CD4-positive, alpha-beta T cell treated with Interleukin-6 for 4 hours (primary cell): ENCODE results near the gene ZNF19.
A peak's percentile ranks its signal among the peaks of the same experiment; 100 is the strongest.
"Not testable (repeated sequence)": the region's sequence is repeated elsewhere in the genome, so short reads cannot be mapped to it uniquely, and the experiment has no call there.

Source experiments
- DNase-seq: peaks from one replicate; pipeline ENCODE4 v3.0.0-alpha.2; 2020; ENCODE audit warnings: mixed read lengths

ZNF19 gene

DNA sequence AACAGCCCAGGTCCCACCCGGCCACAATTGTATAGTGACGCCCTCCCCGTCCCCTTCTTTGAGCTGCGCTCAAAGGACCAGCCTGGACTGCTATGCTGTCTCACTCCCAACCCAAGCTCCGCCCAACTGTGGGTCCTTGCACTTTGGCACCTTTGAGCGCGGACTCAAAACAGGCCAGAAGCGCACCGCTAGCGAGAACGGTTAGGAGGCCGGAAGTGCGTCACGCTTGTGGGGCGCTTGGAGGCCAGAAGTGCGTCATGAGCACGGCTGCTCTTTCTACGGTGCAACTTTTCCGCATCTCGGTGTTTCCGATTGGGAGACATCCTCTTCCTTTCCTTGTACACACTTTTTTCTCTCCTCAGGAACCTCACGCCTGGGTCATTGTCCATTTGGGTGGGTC is at the start of gene ZNF19:
ZNF19 (minus strand) TSS at position 203 of the 400 bp plus-strand sequence. CDS start 7,210 bp downstream, outside the sequence.
- no peak for DNase-seq

DNA sequence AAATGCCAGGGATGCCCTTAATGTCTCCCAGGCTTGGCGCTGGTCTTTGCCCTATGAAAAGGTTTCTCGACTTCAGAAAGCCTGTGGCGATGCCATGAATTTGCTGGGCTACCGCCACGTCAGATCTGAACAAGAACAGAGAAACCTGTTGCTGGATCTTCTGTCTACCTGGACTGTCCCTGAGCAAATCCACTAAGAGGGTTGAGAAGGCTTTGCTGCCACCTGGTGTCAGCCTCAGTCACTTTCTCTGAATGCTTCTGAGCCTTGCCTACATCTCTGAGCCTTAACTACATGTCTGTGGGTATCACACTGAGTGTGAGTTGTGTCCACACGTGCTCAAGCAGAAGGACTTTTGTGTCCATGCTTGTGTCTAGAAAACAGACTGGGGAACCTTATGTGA is 48.5 kb upstream of the ZNF19 start:
- peak; percentile 26 for DNase-seq

- no peak for DNase-seq
Measured at GRCh38 chr16:71536752-71537499, 47.8 kb upstream of the ZNF19 start.

- no peak for DNase-seq
Measured at GRCh38 chr16:71532366-71532765, 43.2 kb upstream of the ZNF19 start.

GRCh38 chr16:71528863-71529262 is 39.7 kb upstream of the ZNF19 start:
- DNase-seq = no peak

GRCh38 chr16:71528257-71528656 is 39.1 kb upstream of the ZNF19 start:
- no peak for DNase-seq

DNA sequence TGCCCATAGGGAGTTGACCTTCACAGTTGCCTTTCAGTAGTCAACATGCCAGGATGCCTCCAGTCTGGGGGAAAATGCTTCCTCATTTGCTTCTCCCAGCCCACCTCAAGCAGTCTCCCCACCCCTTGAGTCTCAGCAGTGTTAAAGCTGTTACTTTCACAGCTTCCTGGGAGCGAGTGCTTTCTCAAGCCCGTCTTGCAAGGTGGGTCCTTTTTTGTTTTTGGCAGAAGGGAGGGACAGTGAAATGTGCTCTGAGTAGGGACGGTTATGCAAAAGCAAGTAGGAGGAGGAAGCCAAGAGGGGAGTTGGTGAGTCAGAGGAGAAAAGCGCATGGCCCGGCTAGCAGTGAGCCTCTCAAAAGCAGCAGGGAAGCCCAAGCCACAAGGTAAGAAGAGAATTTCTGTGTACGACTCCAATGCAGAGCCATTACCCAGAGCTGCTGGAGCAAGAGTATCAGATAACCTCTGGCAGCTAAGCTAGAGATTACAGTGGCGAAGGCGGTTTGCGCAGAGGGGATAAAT is 37.0 kb upstream of the ZNF19 start, which contains the start of gene CHST4:
CHST4 (plus strand) TSS at position 316 of the 521 bp plus-strand sequence. CDS start 10,252 bp downstream, outside the sequence.
- no peak for DNase-seq

DNA sequence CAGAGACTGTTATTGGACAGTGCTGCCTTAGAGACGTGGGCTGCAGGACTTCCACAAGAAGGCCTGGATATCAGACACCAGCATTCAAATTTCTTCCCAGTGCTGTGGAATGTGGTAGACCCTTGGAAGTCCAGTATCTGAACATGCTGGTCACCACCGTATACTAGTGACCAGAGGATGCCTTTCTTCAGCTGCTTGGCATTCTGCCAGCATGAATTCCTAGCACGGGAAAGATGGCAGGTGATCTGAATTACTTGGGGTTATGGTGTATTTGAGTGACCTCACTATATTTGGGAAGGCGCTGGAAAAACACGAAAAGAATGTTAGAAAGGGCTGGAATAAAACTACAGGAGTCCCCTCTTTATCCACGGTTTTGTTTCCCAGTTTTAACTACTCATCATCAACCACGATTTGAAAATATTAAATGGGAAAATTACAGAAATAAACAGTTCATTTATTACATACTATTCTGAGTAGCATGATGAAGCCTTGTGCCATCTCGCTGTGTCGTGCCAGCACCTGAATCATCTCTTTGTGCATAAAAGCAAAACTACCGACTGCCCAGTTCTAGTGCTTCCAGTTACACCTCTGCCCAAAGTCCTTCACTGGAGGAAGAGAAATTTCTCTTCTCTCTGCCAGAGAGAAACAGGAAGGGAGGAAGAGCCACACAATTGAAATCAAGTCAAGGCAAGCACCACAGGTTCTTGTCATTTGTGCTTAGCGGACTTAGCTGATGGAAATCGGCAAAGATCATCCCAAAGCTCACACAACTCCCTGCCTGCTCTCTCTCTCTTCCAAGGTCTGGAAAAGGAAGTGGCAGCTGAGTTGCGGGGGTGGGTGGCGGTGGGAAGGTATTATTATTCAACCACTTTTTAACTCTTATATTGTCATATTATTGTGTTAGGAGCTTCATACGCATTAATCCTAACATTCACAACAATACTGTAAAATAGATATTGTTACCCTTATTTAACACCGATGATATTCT is 35.7 kb upstream of the ZNF19 start:
- no peak for DNase-seq

DNA sequence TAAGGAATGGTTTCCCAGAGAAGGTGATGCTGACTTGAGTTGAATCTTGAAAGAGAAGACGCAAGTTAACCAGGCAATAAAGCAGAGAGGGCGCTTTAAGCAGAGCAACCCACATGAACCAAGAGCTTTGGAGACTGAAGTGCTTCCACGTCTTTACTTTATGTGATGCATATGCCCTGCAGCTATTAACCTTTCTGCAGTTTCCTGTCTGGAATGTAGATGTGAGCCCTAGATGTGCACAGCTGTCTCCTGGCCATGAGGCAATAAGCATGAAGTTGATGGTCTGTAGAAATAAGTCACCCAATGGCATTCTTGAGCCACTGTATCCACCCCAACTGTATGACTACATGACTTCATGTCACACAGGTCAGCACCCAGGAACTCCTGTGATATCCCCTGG is 31.4 kb upstream of the ZNF19 start:
- DNase-seq = no peak

- no peak for DNase-seq
Measured at GRCh38 chr16:71515026-71515425, 25.9 kb upstream of the ZNF19 start.

GRCh38 chr16:71514476-71514875 is 25.4 kb upstream of the ZNF19 start:
- DNase-seq = no peak

DNA sequence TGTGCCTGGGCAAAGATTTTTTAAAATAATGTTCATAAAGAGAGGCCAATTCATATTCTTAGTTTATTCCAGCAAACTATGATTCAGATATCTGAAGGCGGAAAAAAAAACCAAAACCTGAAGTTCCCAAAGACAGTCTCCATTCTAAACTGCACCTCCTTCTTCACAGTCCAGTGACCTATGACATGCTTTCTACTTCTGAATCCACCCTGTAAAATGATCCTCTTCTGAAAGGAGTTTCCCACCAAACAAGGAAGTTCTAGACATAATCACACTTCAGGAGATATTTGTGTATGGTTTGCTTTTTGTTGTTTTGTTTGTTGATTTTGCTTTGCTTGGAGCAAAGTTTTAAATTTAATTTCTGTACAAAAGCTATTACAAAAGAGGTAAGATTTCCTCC is 24.2 kb upstream of the ZNF19 start:
- no peak for DNase-seq

- DNase-seq = no peak
Measured at GRCh38 chr16:71507061-71507460, 17.9 kb upstream of the ZNF19 start.

- no peak for DNase-seq
Measured at GRCh38 chr16:71504901-71505300, 15.8 kb upstream of the ZNF19 start.

GRCh38 chr16:71504051-71504450 is 14.9 kb upstream of the ZNF19 start:
- DNase-seq = not testable (repeated sequence)

- no peak for DNase-seq
Measured at GRCh38 chr16:71501547-71501946, 12.4 kb upstream of the ZNF19 start.

GRCh38 chr16:71500964-71501363 is 11.8 kb upstream of the ZNF19 start:
- no peak for DNase-seq

DNA sequence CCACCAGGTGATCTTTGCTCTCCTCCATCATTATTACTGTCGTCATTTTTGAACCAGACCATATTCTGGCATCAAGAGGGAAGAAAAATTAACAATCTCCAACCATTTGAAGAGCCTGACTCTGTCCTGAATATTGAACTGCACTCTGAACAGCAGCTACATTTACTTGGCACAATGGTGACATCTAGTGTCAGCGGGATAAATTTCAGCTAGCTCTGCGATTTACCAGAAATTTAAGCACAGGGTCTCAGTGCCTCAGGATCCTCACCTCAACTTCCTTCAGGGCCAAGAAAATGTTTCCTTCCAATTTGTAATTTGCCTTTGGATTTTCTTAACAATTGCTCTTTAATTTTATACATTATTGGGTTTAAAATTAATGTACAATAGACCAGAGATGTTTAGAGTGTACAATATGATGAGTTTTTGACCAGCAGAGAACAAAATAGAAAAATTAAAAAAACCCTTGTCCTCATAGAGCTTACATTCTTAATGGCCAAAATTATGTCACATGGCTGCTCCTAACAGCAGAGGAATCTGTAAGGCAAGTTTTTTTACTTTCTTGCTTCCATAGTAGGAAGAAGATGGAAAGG is 10.7 kb upstream of the ZNF19 start:
- peak; percentile 60 for DNase-seq

DNA sequence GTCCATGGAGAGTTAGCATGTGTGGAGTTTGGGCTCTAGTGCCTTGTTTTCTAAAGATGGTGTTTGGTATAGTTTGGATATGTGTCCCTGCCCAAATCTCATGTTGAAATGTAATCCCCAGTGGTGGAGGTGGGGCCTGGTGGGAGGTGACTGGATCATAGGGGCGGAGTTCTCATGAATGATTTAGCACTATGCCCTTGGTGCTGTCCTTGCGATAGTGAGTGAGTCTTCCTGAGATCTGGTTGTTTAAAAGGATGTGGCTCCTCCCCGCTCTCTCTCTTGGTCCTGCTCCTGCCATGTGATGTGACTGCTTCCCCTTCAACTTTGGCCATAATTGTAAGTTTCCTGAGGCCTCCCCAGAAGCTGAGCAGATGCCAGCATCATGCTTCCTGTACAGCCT is 8.9 kb upstream of the ZNF19 start:
- DNase-seq = no peak

- no peak for DNase-seq
Measured at GRCh38 chr16:71493213-71493612, 4.1 kb upstream of the ZNF19 start.

DNA sequence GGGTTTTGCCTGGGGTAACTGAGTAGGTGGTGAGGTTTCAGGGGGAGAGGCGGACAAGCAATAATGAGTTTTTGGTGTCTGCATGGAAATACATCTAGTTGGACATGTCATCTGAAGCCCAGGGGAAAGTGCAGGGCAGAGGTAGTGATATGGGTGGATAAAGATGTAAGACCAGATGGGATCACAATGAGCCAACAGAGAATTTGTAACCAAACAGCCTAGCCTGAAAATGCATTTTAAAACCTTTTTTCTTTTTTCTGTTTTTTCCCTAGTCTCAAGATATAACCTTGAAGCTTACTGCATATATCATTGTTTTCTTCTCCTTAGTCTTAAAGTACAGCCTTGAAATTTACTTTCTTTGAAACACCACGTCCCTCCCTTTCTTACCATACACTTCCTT is 3.7 kb upstream of the ZNF19 start:
- no peak for DNase-seq

GRCh38 chr16:71491054-71491453 is 1.9 kb upstream of the ZNF19 start:
- DNase-seq = no peak

GRCh38 chr16:71490361-71490760 is 1.2 kb upstream of the ZNF19 start:
- no peak for DNase-seq
